Liver (tissue), 3 donors: ENCODE measurements around the gene ZFYVE19.

Source experiments
- ATF3 ChIP-seq: IDR thresholded peaks from 2 replicates; pipeline ENCODE4 v1.6.1; 2016; ENCODE audit warnings: antibody characterized with exemption
- CTCF ChIP-seq: fragments of 150-350 bp; IDR thresholded peaks from 2 replicates; pipeline ENCODE4 v1.5.1; 2017; ENCODE audit warnings: improper control_type of control experiment, low read depth, low read length; ENCODE audit not compliant: missing input control
- FOXA1 ChIP-seq: IDR thresholded peaks from 2 replicates; pipeline ENCODE4 v1.6.1; 2016; ENCODE audit warnings: antibody characterized with exemption
- JUND ChIP-seq, 2 donors: IDR thresholded peaks; 2 replicates each; pipeline ENCODE4 v1.6.1; 2016; ENCODE audit warnings: antibody characterized with exemption in 2 of 2
- RAD21 ChIP-seq, 2 donors: IDR thresholded peaks; 2 replicates each; pipeline ENCODE4 v1.6.1; 2016; ENCODE audit warnings: antibody characterized with exemption in 2 of 2, mild to moderate bottlenecking in 2 of 2
- REST ChIP-seq: IDR thresholded peaks from 2 replicates; pipeline ENCODE4 v1.6.1; 2016; ENCODE audit warnings: antibody characterized with exemption, mild to moderate bottlenecking
- RXRA ChIP-seq, 2 donors: IDR thresholded peaks; 2 replicates each; pipeline ENCODE4 v1.6.1; 2017 to 2018; ENCODE audit warnings: antibody characterized with exemption in 2 of 2, mild to moderate bottlenecking in 1 of 2
- TAF1 ChIP-seq: conservative IDR thresholded peaks from 2 replicates; pipeline ENCODE4 v1.6.1; 2016; ENCODE audit warnings: antibody characterized with exemption, mild to moderate bottlenecking
- YY1 ChIP-seq: IDR thresholded peaks from 2 replicates; pipeline ENCODE4 v1.6.1; 2016; ENCODE audit warnings: antibody characterized with exemption, mild to moderate bottlenecking
- ZBTB33 ChIP-seq: IDR thresholded peaks from 2 replicates; pipeline ENCODE4 v1.6.1; 2016; ENCODE audit warnings: antibody characterized with exemption
- donor health status: healthy.
- donor health status: healthy.

GRCh38 chr15:40844696-40845030, 37.8 kb downstream of the ZFYVE19 start:
- TF ChIP-seq CTCF (no peak), RAD21 (IDR thresholded peaks at IDR 0.05) (no peak), JUND (IDR thresholded peaks at IDR 0.05) (no peak), ATF3 (no peak), REST (no peak), TAF1 (no peak), ZBTB33 (no peak), RXRA (IDR thresholded peaks at IDR 0.05) (no peak), FOXA1 (no peak), YY1 (no peak)
